ENCODE measurements around the gene SIPA1L3. TPM values are rescaled to one million over a fixed set of nuclear protein-coding genes. Genes with fewer than 3 reads are reported as not detected.

The SIPA1L3 gene
- polyA plus RNA-seq, 1 of the 3 experiments (the other 2 are of a cell fraction), result 11.6 TPM

- TF ChIP-seq FOSL2 (IDR thresholded peaks at IDR 0.05; ENCODE audit: borderline replicate concordance, low read depth) (0 out of 2 replicates have a peak, but pooled peaks have one; percentile 11), FOXJ3 (CRISPR knock-in tag; IDR thresholded peaks at IDR 0.05) (0 out of 2 replicates have a peak, but pooled peaks have one; percentile 17), NRF1 (IDR thresholded peaks at IDR 0.05; ENCODE audit: low read depth, low read length) (no peak), TCF12 (IDR thresholded peaks at IDR 0.05) (peak; percentile 63; the same call in 1 of the 2 replicates), SIN3A (IDR thresholded peaks at IDR 0.05; ENCODE audit: borderline replicate concordance, low read depth, low read length) (no peak), YY1 (IDR thresholded peaks at IDR 0.05; ENCODE audit: low read depth) (no peak; the same call in 1 of the 2 replicates), SMC3 (IDR thresholded peaks at IDR 0.05; ENCODE audit: low read depth, low read length) (0 out of 2 replicates have a peak, but pooled peaks have one; percentile 8), IRF3 (IDR thresholded peaks at IDR 0.05; ENCODE audit: low read depth, low read length) (no peak), MAX (IDR thresholded peaks at IDR 0.05; ENCODE audit: low read depth) (peak; percentile 95), CHD2 (IDR thresholded peaks at IDR 0.05; ENCODE audit: low read length, partially characterized antibody) (peak; percentile 65), TEAD4 (IDR thresholded peaks at IDR 0.05; ENCODE audit: borderline replicate concordance, insufficient read depth) (peak; percentile 52), GATA2 (CRISPR knock-in tag; IDR thresholded peaks at IDR 0.05) (no peak)
These were observed 96.6 kb downstream of the SIPA1L3 start (continued) for GRCh38 chr19:38003438-38004185.

DNA sequence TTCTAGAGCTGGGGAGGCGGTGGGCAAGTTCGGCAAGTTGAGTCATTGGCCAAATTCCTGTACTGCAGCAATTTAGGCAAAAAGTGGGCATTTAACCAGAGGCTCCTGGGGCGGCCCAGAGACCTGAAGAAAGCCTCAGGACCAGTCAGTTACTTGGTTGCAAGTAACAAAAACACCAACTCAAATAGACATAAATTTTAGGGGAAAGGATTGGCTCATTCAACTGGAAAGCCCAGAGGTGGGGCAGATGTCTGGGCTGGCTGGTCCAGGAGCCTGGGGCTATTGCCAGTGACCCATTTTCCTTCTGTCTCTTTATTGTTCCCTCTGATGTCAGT, 97.1 kb downstream of the SIPA1L3 start:
- no peaks in the 10 kb centered on the region for H4K20me1 ChIP-seq (ENCODE audit: insufficient read depth)
- H3K9me2 ChIP-seq, result no peaks in the 10 kb centered on the region
- no peaks in the 10 kb centered on the region for H3K36me3 ChIP-seq (replicated peaks in 1 of 2; ENCODE audit: control insufficient read depth in 1 of 2, insufficient read depth in 2 of 2, low read length in 1 of 2)
- H3K27ac ChIP-seq (ENCODE audit: low read depth in 2 of 2, low read length in 1 of 2), result peak overlapping the region; percentile 98 to 100
- WGBS (ENCODE audit: low lambda C conversion rate), result 33% methylated on average over 3 of the region's 3 CpGs
- H3K9ac ChIP-seq, result peak overlapping the region; percentile 85
- H3K4me2 ChIP-seq, result peak overlapping the region; percentile 84
- ChIA-PET POLR2A (interaction anchor here (0.6 to 3.5 kb wide), 14 partner anchors 9 to 206 kb away, joined by 3 to 50 read pairs (median 6); partner anchors contain the start of genes SIPA1L3 and WDR87), CTCF (interaction anchor here (1.0 to 1.6 kb wide), 3 partner anchors 96 to 221 kb away, joined by 3 to 4 read pairs (median 4); no protein-coding TSS in a partner anchor)
- H3K4me1 ChIP-seq (ENCODE audit: control insufficient read depth in 1 of 2, insufficient read depth in 2 of 2, low read depth in 1 of 2, low read length in 1 of 2), result peaks cover 25 to 35% of the 10 kb centered on the region in 2 experiments
- H3F3A ChIP-seq (replicated peaks; ENCODE audit: insufficient read depth), result peaks cover 62% of the 10 kb centered on the region
- no peaks in the 10 kb centered on the region for H3K27me3 ChIP-seq (ENCODE audit: insufficient read depth)
- peaks cover 50% of the 10 kb centered on the region for H3K79me2 ChIP-seq (ENCODE audit: insufficient read depth)
- no peak overlapping the region for H2AFZ ChIP-seq (ENCODE audit: low read depth)
- TF ChIP-seq MAX (IDR thresholded peaks at IDR 0.05; ENCODE audit: low read depth), result no peak
- TF ChIP-seq USF2 (IDR thresholded peaks at IDR 0.05; ENCODE audit: borderline replicate concordance, low read depth, low read length), result no peak
- no peak for TF ChIP-seq GATA2 (CRISPR knock-in tag; IDR thresholded peaks at IDR 0.05)
- no peak for TF ChIP-seq GABPA (IDR thresholded peaks at IDR 0.05; ENCODE audit: low read depth)
- TF ChIP-seq RFX5 (IDR thresholded peaks at IDR 0.05; ENCODE audit: low read length), result no peak
- no peak for TF ChIP-seq MEF2A (IDR thresholded peaks at IDR 0.05; ENCODE audit: borderline replicate concordance, low read depth)
- no peak for TF ChIP-seq RCOR1 (IDR thresholded peaks at IDR 0.05; ENCODE audit: low read length)
- TF ChIP-seq TCF12 (IDR thresholded peaks at IDR 0.05), result no peak
- H3K4me3 ChIP-seq (ENCODE audit: low read depth in 2 of 2, low read length in 1 of 2), result peak overlapping the region; percentile 46 to 57
- H3K9me3 ChIP-seq, result no peaks in the 10 kb centered on the region
- DNase-seq, result no peak

All from SK-N-SH (cell line).